HG02588 (cell line): ENCODE results near the gene VILL.
"Not testable (repeated sequence)": the region's sequence is repeated elsewhere in the genome, so short reads cannot be mapped to it uniquely, and the experiment has no call there.

Experiments used
- ATAC-seq: cut with Tn5 transposase; IDR thresholded peaks from one replicate; pipeline ENCODE4 v1.9.1; 2021; ENCODE audit warnings: mild to moderate bottlenecking, moderate library complexity; ENCODE audit not compliant: unreplicated experiment

VILL gene

DNA sequence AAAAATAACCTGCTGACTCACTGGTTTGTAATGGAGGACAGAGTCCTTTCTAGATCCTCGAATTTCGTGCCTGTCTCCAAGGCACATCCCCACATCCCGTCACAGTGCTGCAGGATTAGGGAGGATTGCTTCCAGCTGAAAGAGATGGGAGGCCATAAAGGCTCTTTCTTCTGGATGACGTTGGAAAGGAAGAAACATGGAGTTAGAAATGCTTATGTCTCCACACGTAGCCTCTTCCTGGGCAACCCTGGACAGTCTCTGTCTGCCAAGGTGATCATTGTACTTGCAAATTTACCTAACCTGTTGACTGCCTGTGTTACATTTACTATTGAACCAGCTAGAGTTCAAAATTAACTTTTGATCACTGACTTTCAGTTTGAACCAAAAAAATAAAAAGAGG, 27.6 kb upstream of the VILL start:
- no peak for ATAC-seq

DNA sequence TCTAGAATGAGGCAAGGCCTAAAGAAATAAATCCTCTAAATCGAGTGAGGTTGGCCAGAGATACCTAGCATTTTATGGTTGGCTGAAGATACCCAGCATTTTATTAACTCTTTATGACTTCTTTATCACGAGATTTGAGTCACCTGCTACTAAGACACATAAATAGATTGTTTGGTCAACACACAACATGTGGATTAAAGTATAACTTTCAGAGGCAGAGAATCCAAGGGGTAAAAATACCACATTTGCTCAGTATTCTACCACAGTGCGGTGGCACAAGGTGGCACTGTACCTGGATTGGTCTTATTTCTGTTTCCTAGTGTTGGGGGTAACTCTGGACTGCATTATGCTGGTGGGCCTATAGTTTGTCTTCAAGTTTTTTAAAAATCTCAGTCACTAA, 27.0 kb upstream of the VILL start:
- ATAC-seq, result no peak

DNA sequence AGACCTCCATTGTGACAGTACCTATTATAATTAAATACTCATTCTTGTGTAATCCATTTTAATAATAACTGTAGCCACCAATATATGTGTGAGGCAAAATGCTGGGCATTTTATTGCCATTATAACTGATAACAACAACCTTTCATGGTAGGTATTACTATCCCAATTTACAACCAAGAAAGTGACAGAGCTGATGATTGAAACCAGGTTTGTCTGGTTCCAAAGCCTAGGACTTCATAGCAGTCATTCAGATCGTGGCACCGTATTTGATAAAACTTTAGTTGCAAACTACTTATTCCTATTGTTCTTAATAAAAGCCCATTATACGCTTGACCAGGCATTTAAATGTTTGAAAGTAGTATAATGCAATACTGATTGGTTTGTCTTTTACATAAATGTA, 26.4 kb upstream of the VILL start:
- no peak for ATAC-seq

DNA sequence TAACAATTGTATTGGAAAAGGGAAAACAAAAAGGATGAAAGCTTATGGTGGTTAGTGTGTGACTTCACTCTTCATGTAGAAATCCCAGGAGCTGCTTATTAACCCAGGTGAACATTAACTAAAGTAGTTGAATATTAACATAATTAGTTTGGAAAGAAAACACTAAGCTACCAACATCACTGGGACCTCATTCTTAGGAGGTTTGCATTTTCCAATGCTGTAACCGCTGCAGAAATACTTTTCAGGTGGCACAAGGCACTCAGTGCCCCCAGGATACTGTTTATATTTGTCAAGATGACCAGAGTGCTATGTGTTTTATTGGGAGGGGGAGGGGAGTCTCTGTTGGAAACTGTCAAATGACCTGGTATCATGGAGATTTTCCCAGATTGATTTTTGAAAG, 25.9 kb upstream of the VILL start:
- no peak for ATAC-seq

- no peak for ATAC-seq
Measured at GRCh38 chr3:37967260-37967881, 23.2 kb upstream of the VILL start.

- ATAC-seq, result no peak
Measured at GRCh38 chr3:37968199-37968598, 22.4 kb upstream of the VILL start.

- no peak for ATAC-seq
Measured at GRCh38 chr3:37968813-37969595, 21.6 kb upstream of the VILL start.

DNA sequence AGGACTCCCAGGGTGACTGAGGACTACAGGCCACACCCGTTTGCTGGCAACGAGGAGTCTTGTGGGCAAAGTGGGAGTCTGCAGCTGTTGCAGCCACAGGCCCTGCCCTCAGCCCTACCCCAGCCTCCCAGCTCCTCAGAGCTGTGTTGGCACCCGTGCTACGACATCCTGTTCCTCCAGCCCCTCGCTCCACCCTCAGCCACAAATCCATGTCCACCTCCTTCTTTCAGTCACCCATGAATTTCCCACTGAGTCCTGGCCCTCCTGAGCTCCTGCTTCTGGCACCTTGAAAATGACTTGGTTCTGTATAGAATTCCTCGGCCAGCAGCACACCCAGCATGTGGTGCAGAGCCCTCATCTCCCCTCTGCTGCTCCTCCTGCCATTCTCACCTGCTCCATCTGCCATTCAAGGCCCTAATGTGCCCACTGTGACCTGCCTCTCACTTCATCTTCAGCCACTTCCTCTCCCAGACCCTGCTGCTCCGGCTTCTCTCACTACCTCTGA, 20.9 kb upstream of the VILL start:
- no peak for ATAC-seq

DNA sequence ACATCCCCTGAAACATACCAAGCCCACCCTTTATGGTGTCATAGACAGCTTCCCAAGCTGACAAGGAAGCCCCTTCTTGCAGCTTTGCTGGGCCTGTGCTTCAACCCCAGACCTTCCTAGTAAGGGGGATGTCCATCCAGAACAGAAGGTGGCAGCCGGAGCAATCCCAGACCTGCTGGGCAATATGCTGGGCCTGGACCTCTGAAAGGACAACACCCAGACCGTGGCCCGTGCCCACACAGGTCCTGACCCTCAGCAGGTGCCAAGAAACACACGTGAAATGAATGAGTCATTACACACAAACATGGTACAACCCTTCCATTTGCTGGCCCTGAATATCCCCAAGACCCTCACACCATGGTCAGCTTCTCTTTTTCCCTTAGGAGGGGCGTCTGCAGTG, 19.8 kb upstream of the VILL start:
- ATAC-seq, result no peak

DNA sequence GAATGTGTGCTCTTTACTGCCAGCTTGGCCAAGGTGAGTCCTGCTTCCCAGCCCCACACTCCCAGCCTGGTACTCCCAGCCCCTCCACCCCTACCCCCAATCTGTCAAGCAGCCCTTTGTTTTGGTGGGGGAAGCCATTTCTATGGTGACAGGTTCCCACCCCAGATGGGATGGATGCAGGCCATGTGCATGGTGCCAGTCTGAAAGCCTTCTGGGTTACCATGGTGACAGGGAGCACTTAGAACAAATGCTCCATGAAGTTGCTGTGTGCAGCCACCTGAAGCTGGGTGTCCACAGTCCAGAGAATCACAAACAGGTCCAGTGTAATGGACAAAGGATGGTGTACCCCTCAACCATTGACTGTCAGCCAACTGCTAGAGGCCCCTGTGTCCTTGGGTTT, 19.1 kb upstream of the VILL start:
- ATAC-seq, result no peak

DNA sequence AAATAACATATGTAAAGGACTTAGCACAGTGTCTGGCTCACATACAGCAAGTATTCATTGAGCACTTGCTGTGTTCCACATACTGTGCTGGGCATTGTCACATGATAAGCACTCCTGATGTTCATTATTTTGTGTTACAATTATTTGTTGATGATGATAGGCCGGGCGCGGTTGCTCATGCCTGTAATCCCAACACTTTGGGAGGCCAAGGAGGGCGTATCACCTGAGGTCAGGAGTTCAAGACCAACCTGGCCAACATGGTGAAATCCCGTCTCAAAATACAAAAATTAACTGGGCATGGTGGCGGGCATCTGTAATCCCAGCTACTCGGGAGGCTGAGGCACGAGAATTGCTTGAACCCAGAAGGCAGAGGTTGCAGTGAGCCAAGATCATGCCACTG, 18.5 kb upstream of the VILL start:
- not testable (repeated sequence) for ATAC-seq

GRCh38 chr3:37973246-37974054, 17.1 kb upstream of the VILL start:
- ATAC-seq, result no peak

DNA sequence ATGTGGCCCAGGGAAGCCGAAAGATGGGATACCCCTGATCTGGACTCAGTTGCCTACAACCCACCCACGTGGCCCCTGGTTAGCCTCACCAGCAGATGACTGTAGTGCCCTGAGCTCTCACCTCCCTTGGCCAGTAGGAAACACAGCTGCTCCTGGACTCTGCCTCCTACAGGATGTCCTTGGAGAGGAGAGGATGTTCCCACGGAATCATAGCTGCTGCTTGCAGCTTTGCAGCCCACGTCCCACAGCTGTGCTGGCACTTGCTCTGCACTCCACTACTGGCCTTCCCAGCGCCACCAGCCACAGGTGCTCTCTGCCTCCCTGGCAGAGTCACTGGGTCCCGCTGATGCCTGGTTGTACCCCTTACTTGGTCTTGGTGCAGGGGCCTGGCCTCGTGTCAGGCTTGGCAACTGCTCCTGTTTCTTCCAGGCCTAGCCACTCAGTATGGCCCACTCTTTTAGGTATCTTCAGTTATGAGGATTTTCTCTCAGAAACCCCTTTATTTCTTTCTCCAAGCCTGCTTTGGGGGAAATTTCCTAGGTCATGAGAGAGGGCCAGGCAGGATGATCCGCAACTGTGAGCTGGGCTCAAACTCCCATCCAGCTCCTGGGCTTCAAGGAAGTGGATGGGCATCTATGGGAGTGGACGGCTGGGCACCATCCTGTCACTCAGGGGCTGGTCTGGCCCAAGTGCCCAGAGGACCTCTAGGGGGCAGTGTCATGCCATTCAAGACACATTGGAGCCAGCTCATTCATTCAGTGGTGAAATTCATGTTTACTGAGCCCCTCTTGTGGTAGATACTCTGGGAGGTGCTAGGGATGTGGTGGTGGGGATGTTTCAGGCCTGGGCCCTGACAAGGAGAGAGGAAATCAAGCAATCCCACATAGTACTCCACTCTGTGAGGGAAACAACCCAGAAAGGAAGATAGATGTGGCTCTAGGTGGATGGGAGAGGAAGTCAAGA, 16.2 kb upstream of the VILL start:
- ATAC-seq, result peak; percentile 85

GRCh38 chr3:37979541-37980461, 10.8 kb upstream of the VILL start:
- no peak for ATAC-seq

- ATAC-seq, result no peak
Measured at GRCh38 chr3:37980462-37981347, 9.9 kb upstream of the VILL start.

DNA sequence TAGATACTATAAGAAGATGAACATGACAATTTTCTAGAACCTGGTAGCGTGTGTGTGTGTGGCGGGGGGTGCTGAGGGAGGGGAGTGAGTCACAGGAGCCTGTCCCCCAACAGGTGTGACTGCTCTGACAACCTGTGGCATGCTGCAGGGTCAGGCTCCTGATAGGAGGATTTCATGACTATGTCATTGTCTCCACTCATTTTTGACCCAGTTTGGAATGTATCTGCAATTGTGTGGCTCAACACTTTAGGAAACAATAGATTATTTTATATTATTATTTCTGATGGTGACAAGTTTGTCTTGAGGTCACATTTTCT, 9.3 kb upstream of the VILL start:
- no peak for ATAC-seq

- ATAC-seq, result no peak
Measured at GRCh38 chr3:37982331-37982730, 8.3 kb upstream of the VILL start.

- ATAC-seq, result no peak
Measured at GRCh38 chr3:37984051-37984450, 6.5 kb upstream of the VILL start.

DNA sequence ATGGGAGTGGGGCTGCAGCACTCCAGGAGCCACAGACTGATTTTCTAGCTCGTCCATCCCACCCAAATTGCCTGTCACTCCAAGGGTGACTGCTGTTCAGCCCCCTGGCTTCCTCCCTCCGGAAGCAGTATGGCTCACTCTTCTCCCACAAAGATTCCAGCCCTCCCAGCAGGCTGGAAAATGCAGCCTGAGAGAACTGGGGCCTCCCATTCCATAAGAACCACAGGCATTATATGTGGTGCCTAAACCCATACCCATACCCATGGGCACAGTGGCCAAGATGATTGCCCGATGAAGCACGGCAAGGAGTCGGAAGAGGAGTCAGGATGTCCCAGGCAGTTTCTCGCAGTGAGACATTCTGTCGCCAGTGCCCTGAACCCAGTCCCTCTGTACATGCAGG, 6.0 kb upstream of the VILL start:
- ATAC-seq, result no peak
